Stomach smooth muscle (tissue), 2 donors: ENCODE results near the gene IL9.

ENCODE experiments used
- H3K27ac ChIP-seq: one replicate; pipeline ENCODE4 v1.7.0; 2013; ENCODE audit warnings: mild to moderate bottlenecking, low read length, inconsistent platforms
- H3K27me3 ChIP-seq, 2 donors: one replicate each; pipeline ENCODE4 v1.7.0; 2013; ENCODE audit warnings: low read length in 2 of 2; ENCODE audit not compliant: insufficient read depth in 2 of 2, control insufficient read depth in 1 of 2
- H3K36me3 ChIP-seq, 2 donors: one replicate each; pipeline ENCODE4 v1.7.0; 2013; ENCODE audit warnings: low read length in 2 of 2; ENCODE audit not compliant: control insufficient read depth in 2 of 2, insufficient read depth in 2 of 2
- H3K4me1 ChIP-seq: one replicate; pipeline ENCODE4 v1.7.0; 2013; ENCODE audit warnings: low read length; ENCODE audit not compliant: control insufficient read depth, insufficient read depth
- H3K4me3 ChIP-seq, 2 donors: one replicate each; pipeline ENCODE4 v1.7.0; 2013; ENCODE audit warnings: low read length in 2 of 2
- H3K9ac ChIP-seq, 2 donors: one replicate each; pipeline ENCODE4 v1.7.0; 2013; ENCODE audit warnings: low read length in 2 of 2, mild to moderate bottlenecking in 1 of 2
- H3K9me3 ChIP-seq, 2 donors: one replicate each; pipeline ENCODE4 v1.7.0; 2013; ENCODE audit warnings: low read length in 2 of 2; ENCODE audit not compliant: control insufficient read depth in 2 of 2
- donor health status: healthy.
- donor health status: Pancreatic carcinoma.

Gene IL9

DNA sequence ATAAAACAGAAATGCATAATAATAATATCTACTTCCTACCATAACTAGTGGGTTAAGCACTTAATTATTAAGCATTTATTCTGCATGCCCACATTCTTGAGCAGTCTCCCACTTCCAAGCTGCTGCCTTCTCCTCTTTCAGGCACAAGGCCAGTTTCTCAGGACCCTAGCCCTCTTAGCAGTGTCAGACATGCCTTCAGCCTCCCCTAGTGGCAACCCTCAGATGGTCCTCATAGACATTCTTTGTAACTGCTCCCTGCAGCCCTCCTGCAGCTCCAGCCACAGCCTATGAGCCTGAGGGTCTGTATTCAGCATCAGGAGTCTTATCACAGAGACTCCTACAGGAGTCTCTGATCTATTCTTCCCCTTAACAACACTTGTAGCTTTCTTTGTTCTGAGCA, 3.9 kb downstream of the IL9 start:
- H3K27me3 ChIP-seq = peaks cover 3% of the 10 kb centered on the region in 2 donors
- H3K27ac ChIP-seq = no peak overlapping the region
- H3K9me3 ChIP-seq = no peaks in the 10 kb centered on the region
- peaks cover 21% of the 10 kb centered on the region for H3K4me1 ChIP-seq
- no peak overlapping the region for H3K9ac ChIP-seq
- no peak overlapping the region for H3K4me3 ChIP-seq
- H3K36me3 ChIP-seq = no peaks in the 10 kb centered on the region

DNA sequence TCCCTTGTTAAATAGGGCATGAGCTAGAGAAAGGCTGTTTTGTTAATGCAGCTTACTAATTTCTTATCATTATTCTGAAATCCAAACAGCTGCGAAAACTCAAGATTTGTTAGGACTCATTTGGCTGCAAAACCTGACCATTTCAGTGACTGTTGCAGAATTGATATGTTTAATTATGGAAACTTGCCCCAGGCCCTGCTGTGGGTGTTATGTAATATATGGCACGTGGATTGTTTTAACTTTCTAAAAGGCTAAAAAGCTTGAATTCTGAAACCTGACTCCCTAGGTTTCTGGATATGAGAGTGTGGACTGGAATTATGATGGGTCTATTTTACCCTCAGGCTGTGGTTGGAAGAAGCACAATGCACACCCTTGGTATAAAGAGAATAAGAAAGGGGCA, 4.4 kb downstream of the IL9 start:
- Histone ChIP-seq H3K27ac (no peak overlapping the region), H3K4me3 (no peak overlapping the region), H3K36me3 (no peaks in the 10 kb centered on the region), H3K27me3 (peaks cover 3% of the 10 kb centered on the region in 2 donors), H3K4me1 (peaks cover 21% of the 10 kb centered on the region), H3K9ac (no peak overlapping the region), H3K9me3 (no peaks in the 10 kb centered on the region)

DNA sequence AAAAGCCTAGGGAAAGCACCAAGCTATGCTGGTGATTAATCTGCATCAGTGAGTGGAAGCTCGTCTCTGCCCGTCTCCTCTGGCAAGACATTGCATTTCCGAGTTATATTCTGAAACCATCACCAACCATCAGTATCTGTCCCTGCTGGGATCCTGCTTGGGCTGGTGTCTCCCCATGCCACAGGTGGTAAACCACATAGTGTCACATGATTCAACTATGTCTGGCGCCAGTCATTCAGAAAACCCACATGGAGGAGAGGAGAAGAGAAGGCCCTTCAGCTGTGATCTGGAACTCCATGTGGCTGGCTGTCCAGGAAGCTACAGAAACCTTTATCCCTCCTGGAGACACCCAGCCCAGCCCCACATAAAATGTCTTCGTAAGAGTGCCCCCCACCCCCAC, 4.8 kb downstream of the IL9 start:
- H3K27me3 ChIP-seq = peaks cover 3% of the 10 kb centered on the region in 2 donors

DNA sequence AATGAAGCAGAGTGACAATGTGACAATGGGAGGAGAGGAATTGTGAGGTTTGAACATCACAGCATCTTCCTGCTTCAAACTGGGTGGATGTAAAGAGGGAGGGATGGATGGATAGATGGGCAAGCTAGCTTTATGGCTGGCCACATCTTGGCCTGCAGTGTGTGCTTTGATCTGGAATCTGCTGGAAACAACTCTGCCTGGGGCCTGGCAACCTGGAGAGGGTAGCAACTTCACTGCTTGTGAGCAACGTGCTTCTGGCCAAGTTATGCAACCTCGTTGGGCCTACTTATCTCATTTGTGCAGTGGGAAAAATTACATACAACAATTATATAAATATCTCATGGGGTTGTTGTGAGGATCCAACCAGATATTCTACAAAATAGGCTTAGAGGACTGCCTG, 5.3 kb downstream of the IL9 start:
- H3K36me3 ChIP-seq = no peaks in the 10 kb centered on the region
- peaks cover 21% of the 10 kb centered on the region for H3K4me1 ChIP-seq
- no peak overlapping the region for H3K9ac ChIP-seq
- no peak overlapping the region for H3K27ac ChIP-seq
- H3K27me3 ChIP-seq = peaks cover 0 to 3% of the 10 kb centered on the region in 2 donors
- H3K9me3 ChIP-seq = no peaks in the 10 kb centered on the region
- no peak overlapping the region for H3K4me3 ChIP-seq

More for the DNA sequence above, 4.8 kb downstream of the IL9 start:
- peaks cover 21% of the 10 kb centered on the region for H3K4me1 ChIP-seq
- no peaks in the 10 kb centered on the region for H3K36me3 ChIP-seq
- H3K27ac ChIP-seq = no peak overlapping the region
- H3K9ac ChIP-seq = no peak overlapping the region
- no peak overlapping the region for H3K4me3 ChIP-seq
- no peaks in the 10 kb centered on the region for H3K9me3 ChIP-seq

DNA sequence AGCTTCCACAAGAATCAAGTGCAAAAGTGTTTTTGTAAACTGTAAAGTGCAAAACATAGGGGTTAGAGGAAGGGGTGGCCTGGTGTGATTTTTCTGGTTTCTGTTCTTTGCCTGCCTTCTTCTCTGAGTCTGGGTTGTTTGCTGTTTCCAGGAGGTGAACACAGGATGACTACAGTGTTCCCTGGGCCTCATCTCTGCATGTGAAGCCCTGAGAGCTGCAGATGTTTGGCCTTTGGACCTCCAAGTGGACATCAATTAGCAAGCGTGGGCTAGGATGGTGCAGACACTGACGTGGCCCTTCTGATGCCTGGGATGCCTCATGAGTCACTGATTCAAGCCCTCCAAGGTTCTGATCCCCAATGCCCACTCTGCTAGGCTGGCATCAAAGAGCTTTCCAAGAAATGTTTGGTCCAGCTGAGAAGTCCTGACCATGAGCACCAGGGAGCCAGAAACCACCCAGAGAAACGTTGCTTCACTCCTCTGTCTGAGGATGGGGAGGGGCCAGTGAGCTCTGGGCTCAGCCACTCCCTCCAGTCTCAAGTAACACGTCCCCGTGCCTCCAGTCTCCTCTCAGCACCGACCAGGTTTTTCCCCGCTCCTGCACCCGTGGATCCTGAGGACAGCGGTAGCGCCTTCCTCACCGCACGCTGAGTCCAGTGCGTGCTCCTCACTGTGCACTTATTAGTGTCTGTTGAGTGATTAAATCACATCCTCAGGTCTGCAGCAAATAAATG, 7.6 kb downstream of the IL9 start:
- peaks cover 21% of the 10 kb centered on the region for H3K4me1 ChIP-seq
- H3K4me3 ChIP-seq = peak overlapping the region in 1 of 2 donors; percentile 29
- H3K27me3 ChIP-seq = peaks cover 0 to 3% of the 10 kb centered on the region in 2 donors
- H3K9ac ChIP-seq = no peak overlapping the region
- no peak overlapping the region for H3K27ac ChIP-seq
- H3K36me3 ChIP-seq = no peaks in the 10 kb centered on the region
- no peaks in the 10 kb centered on the region for H3K9me3 ChIP-seq

DNA sequence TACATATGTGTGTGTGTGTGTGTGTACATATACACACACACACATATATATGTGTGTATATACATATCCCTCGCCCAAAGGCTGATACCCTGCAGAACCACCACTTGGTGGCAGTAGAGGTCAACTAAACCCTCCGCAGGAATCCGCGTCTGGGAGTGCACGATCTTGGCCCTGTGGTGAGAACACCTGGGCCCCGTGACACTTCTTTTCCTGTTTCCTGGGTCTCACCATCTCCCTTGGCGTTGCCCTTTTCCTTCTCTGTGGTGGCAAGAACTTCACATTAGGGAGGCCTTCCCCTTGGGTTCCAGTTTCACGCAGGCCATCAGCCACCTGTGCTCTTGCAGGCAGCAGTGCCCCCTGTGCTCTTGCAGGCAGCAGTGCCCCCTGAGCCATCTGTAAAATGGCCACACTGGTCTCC, 8.2 kb downstream of the IL9 start:
- Histone ChIP-seq H3K9me3 (no peaks in the 10 kb centered on the region), H3K4me1 (peaks cover 21% of the 10 kb centered on the region), H3K9ac (no peak overlapping the region), H3K36me3 (no peaks in the 10 kb centered on the region), H3K27ac (no peak overlapping the region), H3K4me3 (peak overlapping the region in 1 of 2 donors; percentile 29), H3K27me3 (peaks cover 0 to 3% of the 10 kb centered on the region in 2 donors)

DNA sequence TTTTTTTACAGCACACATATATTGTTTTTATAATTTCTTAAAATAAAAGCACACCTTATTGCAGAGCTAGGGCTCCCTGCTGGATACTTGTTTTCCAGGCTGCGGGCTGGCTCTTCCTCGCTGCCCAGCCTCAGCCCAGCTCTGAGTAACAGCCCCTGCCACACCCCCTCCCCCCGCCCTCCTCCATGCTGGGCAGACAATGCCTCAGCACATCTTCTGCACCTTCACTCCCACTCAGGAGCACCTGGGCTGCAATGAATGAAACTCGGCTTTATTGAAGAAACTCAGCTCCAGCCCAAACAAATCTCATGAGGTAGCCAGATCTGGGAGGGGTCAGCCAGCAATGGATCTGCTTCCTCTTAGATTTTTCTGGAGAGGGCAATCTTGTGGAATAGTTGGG, 9.5 kb downstream of the IL9 start:
- Histone ChIP-seq H3K9me3 (no peaks in the 10 kb centered on the region), H3K4me1 (peaks cover 20% of the 10 kb centered on the region), H3K4me3 (no peak overlapping the region), H3K36me3 (no peaks in the 10 kb centered on the region), H3K27me3 (peaks cover 0 to 3% of the 10 kb centered on the region in 2 donors), H3K27ac (no peak overlapping the region), H3K9ac (no peak overlapping the region)

DNA sequence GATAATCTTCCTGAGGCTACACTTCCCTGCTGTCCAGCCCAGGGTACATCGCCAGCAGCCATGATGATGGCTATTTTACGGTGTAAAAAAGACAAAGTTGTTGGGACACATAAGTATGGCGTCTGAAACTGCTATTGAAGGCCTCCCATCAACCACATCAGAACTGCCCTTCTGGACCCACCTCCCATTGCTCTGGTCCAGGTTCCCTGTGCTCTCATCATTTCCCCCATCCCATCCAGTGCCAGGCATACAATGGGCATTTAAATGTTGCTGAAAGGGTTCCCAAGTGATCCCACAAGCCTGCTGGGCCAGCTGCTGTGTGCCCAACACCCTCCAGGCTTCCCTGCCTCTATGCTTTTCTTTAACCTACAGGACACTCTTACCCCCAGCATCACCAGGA, 10.6 kb downstream of the IL9 start:
- no peaks in the 10 kb centered on the region for H3K9me3 ChIP-seq
- H3K36me3 ChIP-seq = no peaks in the 10 kb centered on the region
- no peak overlapping the region for H3K9ac ChIP-seq
- H3K27ac ChIP-seq = no peak overlapping the region
- H3K27me3 ChIP-seq = peaks cover 0 to 3% of the 10 kb centered on the region in 2 donors
- H3K4me3 ChIP-seq = no peak overlapping the region
- H3K4me1 ChIP-seq = peaks cover 25% of the 10 kb centered on the region

DNA sequence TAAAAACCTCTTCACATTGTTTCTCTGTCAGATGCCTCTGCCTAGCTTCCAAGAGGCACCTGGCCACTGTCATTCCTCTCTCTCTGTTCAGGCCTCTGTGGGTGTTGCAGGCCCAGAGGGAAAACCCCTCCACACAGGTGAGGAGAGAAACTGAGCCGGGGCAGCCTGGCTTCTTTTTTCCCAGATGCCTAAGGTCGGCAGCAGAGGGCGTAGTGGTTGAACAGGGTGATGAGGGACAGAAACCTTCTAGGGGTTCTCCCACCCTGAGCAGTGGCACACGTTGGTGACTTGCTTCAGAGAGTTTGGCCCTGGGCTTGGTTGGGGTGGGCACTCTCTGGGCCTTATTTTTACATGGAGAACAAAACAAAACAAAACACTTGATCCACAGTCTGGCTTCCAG, 12.2 kb downstream of the IL9 start:
- H3K9ac ChIP-seq = no peak overlapping the region
- H3K9me3 ChIP-seq = no peaks in the 10 kb centered on the region
- no peaks in the 10 kb centered on the region for H3K36me3 ChIP-seq
- peaks cover 0 to 3% of the 10 kb centered on the region in 2 donors for H3K27me3 ChIP-seq
- no peak overlapping the region for H3K27ac ChIP-seq
- H3K4me3 ChIP-seq = no peak overlapping the region
- peaks cover 32% of the 10 kb centered on the region for H3K4me1 ChIP-seq

DNA sequence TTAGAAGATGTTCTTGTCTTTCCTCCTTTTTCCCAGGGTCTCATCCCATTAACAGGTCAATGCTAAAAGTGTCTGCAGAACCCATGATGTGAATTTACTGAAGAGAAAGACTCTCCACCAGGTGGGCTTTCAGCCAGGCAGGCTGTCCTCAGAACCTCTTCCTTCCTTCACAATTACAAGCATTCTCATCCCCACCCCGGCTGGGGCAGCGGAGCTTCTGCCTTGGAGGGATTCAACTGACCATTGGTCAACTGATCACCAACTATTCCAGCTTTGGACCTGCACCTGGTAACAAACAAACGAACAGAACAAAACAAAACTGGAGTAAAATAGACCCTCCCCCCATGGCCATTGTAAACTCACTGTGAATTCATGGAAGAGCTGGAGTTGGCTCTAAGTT, 12.6 kb downstream of the IL9 start:
- H3K27me3 ChIP-seq = peaks cover 0 to 3% of the 10 kb centered on the region in 2 donors
- no peaks in the 10 kb centered on the region for H3K9me3 ChIP-seq
- H3K36me3 ChIP-seq = no peaks in the 10 kb centered on the region
- no peak overlapping the region for H3K27ac ChIP-seq
- H3K4me3 ChIP-seq = no peak overlapping the region
- peaks cover 36% of the 10 kb centered on the region for H3K4me1 ChIP-seq
- H3K9ac ChIP-seq = no peak overlapping the region

DNA sequence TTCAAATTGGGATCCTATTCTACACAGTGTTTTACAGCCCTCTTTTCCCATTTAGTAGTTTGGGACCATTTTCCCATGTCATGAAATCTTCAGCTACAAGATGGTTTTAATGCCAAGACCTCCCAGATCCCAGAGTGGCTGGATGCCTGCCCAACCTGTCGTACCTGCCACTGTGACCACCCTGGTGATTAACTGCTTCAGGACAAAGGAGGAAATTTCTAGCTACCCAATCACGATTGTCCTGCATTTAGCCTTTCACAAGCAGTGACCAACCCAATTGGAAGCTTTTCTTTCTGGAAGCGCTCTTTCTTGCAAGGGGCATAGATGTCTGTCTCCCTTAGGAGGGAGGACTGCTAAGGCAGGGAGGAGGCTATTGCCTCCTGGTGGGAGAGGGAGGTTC, 13.8 kb downstream of the IL9 start:
- Histone ChIP-seq H3K9me3 (no peaks in the 10 kb centered on the region), H3K4me1 (peaks cover 36% of the 10 kb centered on the region), H3K36me3 (no peaks in the 10 kb centered on the region), H3K27me3 (no peaks in the 10 kb centered on the region), H3K4me3 (no peak overlapping the region), H3K9ac (no peak overlapping the region), H3K27ac (no peak overlapping the region)
